22Rv1 (cell line): Measurements from ENCODE around the gene GOLGA3.

Experiments
- CTCF ChIP-seq: fragments of 450-650 bp; IDR thresholded peaks from 2 replicates; pipeline ENCODE4 v1.5.1; 2017; ENCODE audit warnings: mild to moderate bottlenecking
- ZFX ChIP-seq: fragments of 450-650 bp; IDR thresholded peaks from 2 replicates; pipeline ENCODE4 v1.6.1; 2017; ENCODE audit warnings: antibody characterized with exemption, borderline replicate concordance

GRCh38 chr12:132730353-132730752 lies 98.3 kb downstream of the GOLGA3 start:
- no peak for TF ChIP-seq CTCF
- no peak for TF ChIP-seq ZFX
